Activated B cell treated with CpG ODN at 0.5 μM for 24 hours (primary cell): ENCODE results near the gene DNAJC27. TPM values are rescaled to one million over a fixed set of nuclear protein-coding genes. Genes with fewer than 3 reads are reported as not detected.

Experiments used
- ATAC-seq: fragments of 200-7000 bp; cut with Tn5 transposase; one replicate; pipeline ENCODE4 v1.10.0; 2021; ENCODE audit warnings: low read depth, mild to moderate bottlenecking, moderate library complexity
- CTCF ChIA-PET: fragments of 350-600 bp; sonication (Branson Sonifier 250); formaldehyde crosslinking; loops from one replicate; lab custom pipeline; 2021; ENCODE audit warnings: antibody characterized with exemption; lab: Charles Lee
- POLR2A ChIA-PET: fragments of 350-600 bp; sonication (Branson Sonifier 250); formaldehyde crosslinking; loops from one replicate; lab custom pipeline; 2021; ENCODE audit warnings: antibody characterized with exemption; lab: Charles Lee
- DNase-seq: peaks from one replicate; pipeline ENCODE4 v3.0.0; 2022
- H3K27ac Mint-ChIP-seq: one replicate; pipeline ENCODE4 v1.8.0; 2020; ENCODE audit warnings: mixed read lengths
- H3K27me3 Mint-ChIP-seq: one replicate; pipeline ENCODE4 v1.8.0; 2021; ENCODE audit warnings: mixed read lengths
- H3K36me3 Mint-ChIP-seq: one replicate; pipeline ENCODE4 v1.8.0; 2021; ENCODE audit warnings: low read depth, mixed read lengths
- H3K4me1 Mint-ChIP-seq: one replicate; pipeline ENCODE4 v1.8.0; 2021; ENCODE audit warnings: mixed read lengths
- H3K4me3 Mint-ChIP-seq: one replicate; pipeline ENCODE4 v1.8.0; 2020; ENCODE audit warnings: mild to moderate bottlenecking, mixed read lengths
- H3K9me3 Mint-ChIP-seq: one replicate; pipeline ENCODE4 v1.8.0; 2020; ENCODE audit warnings: mixed read lengths
- CTCF ChIP-seq: fragments of 200-600 bp; IDR thresholded peaks from one replicate; pipeline ENCODE4 v1.8.0; 2022; ENCODE audit warnings: antibody characterized with exemption, mild to moderate bottlenecking
- intact Hi-C: fragments of 100-400 bp; cut with micrococcal nuclease; formaldehyde crosslinking; loops from one replicate; pipeline ENCODE4 v1.15.1; 2024
- total RNA-seq: library from RNA; stranded (reverse); gene quantifications from 2 replicates; pipeline ENCODE4 v1.2.3, GENCODE V29; 2022

Gene DNAJC27
- total RNA-seq, 1 donor from 2014 or later, result 9.7 TPM

GRCh38 chr2:24958411-24958935 is 13.3 kb downstream of the DNAJC27 start:
- Mint-ChIP-seq H3K4me3 (no peak overlapping the region), H3K4me1 (no peaks in the 10 kb centered on the region), H3K27me3 (no peaks in the 10 kb centered on the region), H3K27ac (no peak overlapping the region), H3K36me3 (peaks cover 96% of the 10 kb centered on the region), H3K9me3 (peaks cover 10% of the 10 kb centered on the region)
- TF ChIP-seq CTCF, result no peak
- intact Hi-C loops, result no loop called here
- no peak for DNase-seq
- POLR2A ChIA-PET, result no interaction called here
- ATAC-seq, result no peak
- CTCF ChIA-PET, result interaction anchor here (1.0 kb wide), 1 partner anchor 237 kb away, joined by 3 read pairs; no protein-coding TSS in a partner anchor

- POLR2A ChIA-PET, result no interaction called here
- intact Hi-C loops, result no loop called here
- H3K36me3 Mint-ChIP-seq, result peaks cover 95% of the 10 kb centered on the region
- H3K9me3 Mint-ChIP-seq, result peaks cover 10% of the 10 kb centered on the region
- CTCF ChIA-PET, result no interaction called here
- no peak overlapping the region for H3K27ac Mint-ChIP-seq
- no peaks in the 10 kb centered on the region for H3K4me1 Mint-ChIP-seq
- no peak overlapping the region for H3K4me3 Mint-ChIP-seq
- DNase-seq (no peak), ATAC-seq (no peak)
- no peaks in the 10 kb centered on the region for H3K27me3 Mint-ChIP-seq
- TF ChIP-seq CTCF, result no peak
Observed at GRCh38 chr2:24957976-24958375, 13.8 kb downstream of the DNAJC27 start.

DNA sequence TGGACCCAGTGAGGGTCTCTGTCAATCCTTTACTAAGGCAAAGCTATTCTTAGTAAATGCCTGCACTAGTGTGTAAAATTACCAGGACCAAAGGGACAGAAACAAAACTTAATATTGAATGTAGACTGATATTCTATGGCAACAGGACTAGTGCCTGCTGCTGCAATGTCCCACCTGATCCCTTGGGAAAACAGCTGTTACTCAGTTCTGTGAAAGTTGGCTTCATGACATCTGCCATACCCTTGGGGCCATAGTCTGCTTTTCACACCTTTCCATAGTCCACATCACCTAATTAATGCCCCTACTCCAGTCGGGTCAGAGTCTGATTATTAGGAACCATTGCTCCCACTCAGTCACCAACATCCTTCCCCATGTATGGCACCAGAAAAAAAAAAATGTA is 14.5 kb downstream of the DNAJC27 start:
- ATAC-seq, result no peak
- POLR2A ChIA-PET, result interaction anchor here (0.5 kb wide), 1 partner anchor 13 kb away, joined by 3 read pairs; no protein-coding TSS in a partner anchor
- H3K36me3 Mint-ChIP-seq, result peaks cover 93% of the 10 kb centered on the region

GRCh38 chr2:24955921-24956320 is 15.8 kb downstream of the DNAJC27 start:
- Mint-ChIP-seq H3K36me3 (peaks cover 94% of the 10 kb centered on the region), H3K9me3 (peaks cover 10% of the 10 kb centered on the region), H3K27ac (no peak overlapping the region), H3K4me3 (no peak overlapping the region), H3K4me1 (no peaks in the 10 kb centered on the region), H3K27me3 (no peaks in the 10 kb centered on the region)
- ATAC-seq (no peak), DNase-seq (no peak)
- ChIA-PET CTCF (no interaction called here), POLR2A (no interaction called here)
- no peak for TF ChIP-seq CTCF
- intact Hi-C loops, result no loop called here

More for the DNA sequence above, 14.5 kb downstream of the DNAJC27 start:
- Mint-ChIP-seq H3K4me1 (no peaks in the 10 kb centered on the region), H3K4me3 (no peak overlapping the region), H3K9me3 (peaks cover 10% of the 10 kb centered on the region), H3K27ac (no peak overlapping the region), H3K27me3 (no peaks in the 10 kb centered on the region)
- DNase-seq, result no peak
- CTCF ChIA-PET, result no interaction called here
- no peak for TF ChIP-seq CTCF
- intact Hi-C loops, result no loop called here

- ATAC-seq, result no peak
Observed at GRCh38 chr2:24955232-24955631, 16.5 kb downstream of the DNAJC27 start.

More at GRCh38 chr2:24955232-24955631, 16.5 kb downstream of the DNAJC27 start:
- no peaks in the 10 kb centered on the region for H3K27me3 Mint-ChIP-seq
- TF ChIP-seq CTCF, result no peak
- intact Hi-C loops, result no loop called here
- H3K27ac Mint-ChIP-seq, result no peak overlapping the region
- DNase-seq, result no peak
- H3K4me1 Mint-ChIP-seq, result no peaks in the 10 kb centered on the region
- H3K4me3 Mint-ChIP-seq, result no peak overlapping the region
- POLR2A ChIA-PET, result no interaction called here
- peaks cover 89% of the 10 kb centered on the region for H3K36me3 Mint-ChIP-seq
- CTCF ChIA-PET, result no interaction called here
- peaks cover 10% of the 10 kb centered on the region for H3K9me3 Mint-ChIP-seq
